ENCODE data around the gene ASPSCR1. TPM values are rescaled to one million over a fixed set of nuclear protein-coding genes. Genes with fewer than 3 reads are reported as not detected.

The ASPSCR1 gene
- total RNA-seq, 1 experiment from 2014 or later: 37.7 TPM

GRCh38 chr17:82014432-82014831 lies 37.0 kb downstream of the ASPSCR1 start:
- TF ChIP-seq CTCF (IDR thresholded peaks at IDR 0.05; ENCODE audit: unreplicated experiment): no peak
- BruUV-seq (replicated peaks): no TSS peak
- H3K27me3 Mint-ChIP-seq (ENCODE audit: unreplicated experiment): no peaks in the 10 kb centered on the region
- H3K36me3 Mint-ChIP-seq (ENCODE audit: insufficient read depth, unreplicated experiment): peaks cover 29% of the 10 kb centered on the region
- CTCF ChIA-PET: no interaction called here
- intact Hi-C loops (cut with micrococcal nuclease; ENCODE audit: unreplicated experiment): no loop called here
- no peak overlapping the region for H3K27ac Mint-ChIP-seq (ENCODE audit: unreplicated experiment)
- H3K9me3 Mint-ChIP-seq (ENCODE audit: low read depth, unreplicated experiment): no peaks in the 10 kb centered on the region
- H3K4me1 Mint-ChIP-seq (ENCODE audit: low read depth, unreplicated experiment): no peaks in the 10 kb centered on the region
- H3K4me3 Mint-ChIP-seq (ENCODE audit: low read depth, unreplicated experiment): no peak overlapping the region
- DNase-seq: no peak

DNA sequence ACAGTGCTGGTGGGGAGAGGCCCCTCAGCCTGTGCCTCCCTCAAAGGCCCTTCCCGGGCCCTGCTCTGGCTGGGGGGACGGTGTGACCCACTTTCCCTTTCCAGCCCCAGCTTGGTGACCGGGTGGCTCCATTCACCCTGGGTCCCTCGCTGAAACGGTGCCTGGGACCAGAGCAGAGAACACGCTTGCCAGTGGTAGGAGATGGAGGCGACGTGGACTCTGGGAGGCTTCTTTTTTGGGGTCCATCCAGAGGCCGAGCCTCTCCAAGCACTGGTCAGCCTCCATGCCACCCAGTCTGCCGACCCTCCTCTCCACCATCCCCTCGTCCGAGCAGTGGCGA lies 37.5 kb downstream of the ASPSCR1 start:
- BruUV-seq (replicated peaks): no TSS peak
- Mint-ChIP-seq H3K36me3 (ENCODE audit: insufficient read depth, unreplicated experiment) (peaks cover 29% of the 10 kb centered on the region), H3K9me3 (ENCODE audit: low read depth, unreplicated experiment) (no peaks in the 10 kb centered on the region), H3K27me3 (ENCODE audit: unreplicated experiment) (no peaks in the 10 kb centered on the region), H3K27ac (ENCODE audit: unreplicated experiment) (no peak overlapping the region), H3K4me1 (ENCODE audit: low read depth, unreplicated experiment) (no peaks in the 10 kb centered on the region), H3K4me3 (ENCODE audit: low read depth, unreplicated experiment) (no peak overlapping the region)
- intact Hi-C loops (cut with micrococcal nuclease; ENCODE audit: unreplicated experiment): no loop called here
- no peak for TF ChIP-seq CTCF (IDR thresholded peaks at IDR 0.05; ENCODE audit: unreplicated experiment)
- CTCF ChIA-PET: no interaction called here
- DNase-seq: no peak

- DNase-seq: no peak
- Mint-ChIP-seq H3K9me3 (ENCODE audit: low read depth, unreplicated experiment) (no peaks in the 10 kb centered on the region), H3K27me3 (ENCODE audit: unreplicated experiment) (no peaks in the 10 kb centered on the region), H3K4me3 (ENCODE audit: low read depth, unreplicated experiment) (no peak overlapping the region), H3K27ac (ENCODE audit: unreplicated experiment) (no peak overlapping the region), H3K36me3 (ENCODE audit: insufficient read depth, unreplicated experiment) (peaks cover 34% of the 10 kb centered on the region), H3K4me1 (ENCODE audit: low read depth, unreplicated experiment) (no peaks in the 10 kb centered on the region)
- TF ChIP-seq CTCF (IDR thresholded peaks at IDR 0.05; ENCODE audit: unreplicated experiment): no peak
- CTCF ChIA-PET: no interaction called here
- no TSS peak for BruUV-seq (replicated peaks)
- intact Hi-C loops (cut with micrococcal nuclease; ENCODE audit: unreplicated experiment): no loop called here
Observed at GRCh38 chr17:82015311-82015971, 38.0 kb downstream of the ASPSCR1 start.

- Mint-ChIP-seq H3K9me3 (ENCODE audit: low read depth, unreplicated experiment) (no peaks in the 10 kb centered on the region), H3K27me3 (ENCODE audit: unreplicated experiment) (no peaks in the 10 kb centered on the region), H3K4me1 (ENCODE audit: low read depth, unreplicated experiment) (peaks cover 2% of the 10 kb centered on the region), H3K36me3 (ENCODE audit: insufficient read depth, unreplicated experiment) (peaks cover 40% of the 10 kb centered on the region), H3K4me3 (ENCODE audit: low read depth, unreplicated experiment) (no peak overlapping the region), H3K27ac (ENCODE audit: unreplicated experiment) (no peak overlapping the region)
- TF ChIP-seq CTCF (IDR thresholded peaks at IDR 0.05; ENCODE audit: unreplicated experiment): no peak
- CTCF ChIA-PET: no interaction called here
- DNase-seq: no peak
- BruUV-seq (replicated peaks): no TSS peak
- intact Hi-C loops (cut with micrococcal nuclease; ENCODE audit: unreplicated experiment): no loop called here
Observed at GRCh38 chr17:82016061-82016874, 38.8 kb downstream of the ASPSCR1 start.

Measured in Calu3 (cell line).